Bronchial epithelial cell (primary cell): ENCODE measurements around the gene FBXL17. TPM values are rescaled to one million over a fixed set of nuclear protein-coding genes. Genes with fewer than 3 reads are reported as not detected.

Source experiments
- DNase-seq: peaks from one replicate; pipeline ENCODE4 v3.0.0-alpha.2; 2010; ENCODE audit warnings: low read depth
- FAIRE-seq: peaks from 2 replicates; lab custom pipeline; 2011; peaks lifted over from hg19 to GRCh38; lab: Jason Lieb, UNC
- H3K27me3 ChIP-seq: 2 replicates; pipeline ENCODE4 v1.5.1; 2011; ENCODE audit warnings: low read length; ENCODE audit not compliant: control insufficient read depth, insufficient read depth
- H3K36me3 ChIP-seq: 2 replicates; pipeline ENCODE4 v1.5.1; 2011; ENCODE audit warnings: low read length; ENCODE audit not compliant: control insufficient read depth, insufficient read depth
- H3K4me3 ChIP-seq: 2 replicates; pipeline ENCODE4 v1.5.1; 2011; ENCODE audit warnings: mild to moderate bottlenecking, low read depth, low read length, control low read depth
- total RNA-seq: library from RNA; depleted of rRNA; stranded (reverse); fragments of >200 nt; gene quantifications from 2 replicates; pipeline ENCODE4 v1.2.1, GENCODE V29; 2014
- TF ChIP-seq, protein P1 (sequence below): IDR thresholded peaks from 2 replicates; pipeline ENCODE4 v1.5.1; 2011; ENCODE audit warnings: mild to moderate bottlenecking, moderate library complexity, low read length, control low read depth, inconsistent platforms; ENCODE audit not compliant: insufficient read depth, severe bottlenecking

The FBXL17 gene
- total RNA-seq, 1 donor from 2014 or later, result 6.6 TPM

- Histone ChIP-seq H3K4me3 (no peak overlapping the region), H3K27me3 (no peaks in the 10 kb centered on the region), H3K36me3 (no peaks in the 10 kb centered on the region)
- FAIRE-seq (no peak), DNase-seq (no peak)
- TF ChIP-seq, protein P1, sequence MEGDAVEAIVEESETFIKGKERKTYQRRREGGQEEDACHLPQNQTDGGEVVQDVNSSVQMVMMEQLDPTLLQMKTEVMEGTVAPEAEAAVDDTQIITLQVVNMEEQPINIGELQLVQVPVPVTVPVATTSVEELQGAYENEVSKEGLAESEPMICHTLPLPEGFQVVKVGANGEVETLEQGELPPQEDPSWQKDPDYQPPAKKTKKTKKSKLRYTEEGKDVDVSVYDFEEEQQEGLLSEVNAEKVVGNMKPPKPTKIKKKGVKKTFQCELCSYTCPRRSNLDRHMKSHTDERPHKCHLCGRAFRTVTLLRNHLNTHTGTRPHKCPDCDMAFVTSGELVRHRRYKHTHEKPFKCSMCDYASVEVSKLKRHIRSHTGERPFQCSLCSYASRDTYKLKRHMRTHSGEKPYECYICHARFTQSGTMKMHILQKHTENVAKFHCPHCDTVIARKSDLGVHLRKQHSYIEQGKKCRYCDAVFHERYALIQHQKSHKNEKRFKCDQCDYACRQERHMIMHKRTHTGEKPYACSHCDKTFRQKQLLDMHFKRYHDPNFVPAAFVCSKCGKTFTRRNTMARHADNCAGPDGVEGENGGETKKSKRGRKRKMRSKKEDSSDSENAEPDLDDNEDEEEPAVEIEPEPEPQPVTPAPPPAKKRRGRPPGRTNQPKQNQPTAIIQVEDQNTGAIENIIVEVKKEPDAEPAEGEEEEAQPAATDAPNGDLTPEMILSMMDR, result no peak
Measured at GRCh38 chr5:107840161-107840560, 541.7 kb downstream of the FBXL17 start.

DNA sequence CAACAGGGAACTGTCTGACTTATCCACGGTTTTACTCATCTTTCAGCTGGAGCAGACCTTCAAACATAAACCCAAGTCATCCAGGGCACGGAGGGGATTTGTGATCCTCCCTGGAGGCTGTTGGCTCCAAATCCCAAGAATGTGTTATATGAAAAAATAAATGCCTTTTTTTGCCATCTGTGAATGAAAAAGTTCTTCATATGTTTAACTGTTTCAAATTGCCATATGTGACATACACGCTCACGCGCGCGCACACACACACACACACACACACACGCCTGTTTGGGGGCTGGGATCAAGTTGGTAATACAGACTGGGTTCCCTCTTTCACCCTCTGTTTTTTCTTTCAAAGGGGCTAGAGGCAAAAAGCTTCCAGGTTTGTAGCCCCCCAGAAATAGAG lies 546.8 kb downstream of the FBXL17 start:
- DNase-seq, result no peak
- Histone ChIP-seq H3K36me3 (no peaks in the 10 kb centered on the region), H3K4me3 (no peak overlapping the region), H3K27me3 (peaks cover 4% of the 10 kb centered on the region)
- FAIRE-seq, result no peak
- TF ChIP-seq, protein P1, result no peak

- DNase-seq (no peak), FAIRE-seq (no peak)
- no peaks in the 10 kb centered on the region for H3K36me3 ChIP-seq
- no peak overlapping the region for H3K4me3 ChIP-seq
- H3K27me3 ChIP-seq, result peaks cover 5% of the 10 kb centered on the region
- TF ChIP-seq, protein P1, result no peak
Measured at GRCh38 chr5:107832746-107833145, 549.2 kb downstream of the FBXL17 start.

DNA sequence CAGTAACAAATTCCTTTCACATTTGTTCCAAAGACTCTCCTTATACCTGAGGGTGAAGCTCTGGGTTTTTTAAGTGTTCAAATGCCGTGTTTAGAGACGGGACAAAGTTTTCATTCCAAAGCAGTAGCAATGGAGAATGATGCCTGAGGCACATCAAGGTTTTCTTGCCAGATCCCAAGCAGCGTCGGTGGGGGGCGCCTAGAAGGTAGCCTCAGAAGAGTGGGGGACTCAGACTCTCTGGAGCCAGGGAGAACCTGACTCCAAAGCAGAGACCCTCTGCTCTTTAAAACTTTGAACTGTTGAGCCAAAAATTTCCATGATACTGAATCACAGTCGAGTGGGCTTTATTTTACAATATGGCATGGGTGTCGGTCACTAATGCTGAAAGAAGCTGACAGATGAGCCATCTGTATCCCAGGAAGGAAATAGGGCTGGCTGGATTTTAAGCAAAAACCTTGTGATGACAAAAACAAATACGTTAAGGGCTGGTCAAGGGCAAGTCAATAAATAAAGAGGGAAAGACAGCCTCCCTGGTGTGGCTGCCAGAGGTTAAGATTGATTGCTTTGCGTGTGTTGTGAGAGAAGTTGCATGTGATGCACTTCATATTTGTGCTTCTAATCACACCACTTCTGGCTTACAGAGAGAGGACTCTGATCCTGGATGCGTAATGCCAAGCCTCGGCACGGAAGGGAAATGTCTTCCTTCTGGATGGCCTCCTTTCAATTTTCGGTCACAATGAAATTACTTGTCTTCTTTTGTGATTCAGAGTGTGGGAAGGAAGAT lies 550.1 kb downstream of the FBXL17 start:
- Histone ChIP-seq H3K36me3 (no peaks in the 10 kb centered on the region), H3K4me3 (no peak overlapping the region), H3K27me3 (peaks cover 5% of the 10 kb centered on the region)
- DNase-seq (no peak), FAIRE-seq (no peak)
- TF ChIP-seq, protein P1, result no peak

GRCh38 chr5:107830750-107831149 lies 551.1 kb downstream of the FBXL17 start:
- peaks cover 5% of the 10 kb centered on the region for H3K27me3 ChIP-seq
- DNase-seq, result no peak
- TF ChIP-seq, protein P1, result no peak
- H3K4me3 ChIP-seq, result no peak overlapping the region
- no peak for FAIRE-seq
- no peaks in the 10 kb centered on the region for H3K36me3 ChIP-seq
